Esophagus squamous epithelium (tissue), 4 donors: ENCODE measurements around the gene HMGXB3.

Experiments
- POLR2A ChIP-seq, 4 donors: fragments of 450-650 bp; IDR thresholded peaks; one replicate each; pipeline ENCODE4 v1.6.1; 2017; ENCODE audit warnings: antibody characterized with exemption in 4 of 4, mild to moderate bottlenecking in 4 of 4, moderate library complexity in 3 of 4
- TF ChIP-seq, protein P1 (sequence below), 6 experiments: fragments of 450-650 bp in 4 of 6; fragments of 200-600 bp in 2 of 6; sonication (generic) in 2 of 6; IDR thresholded peaks; one replicate each; pipeline ENCODE4 v1.5.1; 2016 to 2019; ENCODE audit warnings: antibody characterized with exemption in 6 of 6, mild to moderate bottlenecking in 4 of 6, moderate library complexity in 4 of 6

DNA sequence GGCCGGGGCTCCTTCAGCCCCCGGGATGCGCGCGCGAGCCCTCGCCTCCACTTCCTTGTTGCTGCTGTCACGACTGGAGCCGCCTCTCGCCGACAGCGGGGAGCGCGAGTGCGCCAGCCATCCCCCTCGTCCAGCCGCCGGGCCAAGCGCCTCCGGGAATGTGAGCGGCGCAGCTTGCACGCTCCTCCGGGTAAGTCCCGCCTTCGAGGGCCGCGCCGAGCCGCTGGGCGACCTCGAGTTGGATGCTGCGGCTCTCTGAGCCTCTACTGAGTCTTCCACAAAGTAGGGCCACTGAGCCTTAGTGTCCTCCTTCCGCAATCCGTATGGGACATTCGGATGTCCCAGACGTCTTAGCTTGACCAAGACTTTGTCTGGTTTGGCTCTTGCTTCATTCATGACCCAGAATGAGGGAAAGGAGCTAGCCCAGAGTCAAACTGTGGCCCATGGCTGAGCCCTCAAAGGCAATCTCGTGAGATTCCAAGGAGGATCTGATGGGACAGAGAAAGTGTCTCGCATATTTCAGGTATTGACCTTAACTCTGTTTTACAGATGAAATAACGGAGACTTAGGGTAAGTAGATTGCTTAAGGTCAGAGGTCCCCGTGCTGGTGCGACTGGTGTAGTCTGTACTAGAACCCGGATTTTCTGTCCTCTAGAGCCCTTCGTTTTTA lies 586 bp downstream of the HMGXB3 start:
- TF ChIP-seq, protein P1, sequence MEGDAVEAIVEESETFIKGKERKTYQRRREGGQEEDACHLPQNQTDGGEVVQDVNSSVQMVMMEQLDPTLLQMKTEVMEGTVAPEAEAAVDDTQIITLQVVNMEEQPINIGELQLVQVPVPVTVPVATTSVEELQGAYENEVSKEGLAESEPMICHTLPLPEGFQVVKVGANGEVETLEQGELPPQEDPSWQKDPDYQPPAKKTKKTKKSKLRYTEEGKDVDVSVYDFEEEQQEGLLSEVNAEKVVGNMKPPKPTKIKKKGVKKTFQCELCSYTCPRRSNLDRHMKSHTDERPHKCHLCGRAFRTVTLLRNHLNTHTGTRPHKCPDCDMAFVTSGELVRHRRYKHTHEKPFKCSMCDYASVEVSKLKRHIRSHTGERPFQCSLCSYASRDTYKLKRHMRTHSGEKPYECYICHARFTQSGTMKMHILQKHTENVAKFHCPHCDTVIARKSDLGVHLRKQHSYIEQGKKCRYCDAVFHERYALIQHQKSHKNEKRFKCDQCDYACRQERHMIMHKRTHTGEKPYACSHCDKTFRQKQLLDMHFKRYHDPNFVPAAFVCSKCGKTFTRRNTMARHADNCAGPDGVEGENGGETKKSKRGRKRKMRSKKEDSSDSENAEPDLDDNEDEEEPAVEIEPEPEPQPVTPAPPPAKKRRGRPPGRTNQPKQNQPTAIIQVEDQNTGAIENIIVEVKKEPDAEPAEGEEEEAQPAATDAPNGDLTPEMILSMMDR (IDR thresholded peaks at IDR 0.05), result no peak
- no peak for TF ChIP-seq POLR2A (IDR thresholded peaks at IDR 0.05)
